ENCODE results near the gene KCNH6.

- TF ChIP-seq GATA3 (IDR thresholded peaks at IDR 0.05; ENCODE audit: low read depth, low read length) (no peak), GATA2 (IDR thresholded peaks at IDR 0.05; ENCODE audit: low read depth, low read length) (no peak)
Measured at GRCh38 chr17:63474586-63475460, 48.3 kb upstream of the KCNH6 start.
